GM18526 (cell line): ENCODE results near the gene IFI27L1.

Experiments used
- POLR2A ChIP-seq: IDR thresholded peaks from 3 replicates; pipeline ENCODE4 v1.6.1; 2011; ENCODE audit not compliant: insufficient read length; ENCODE audit errors: extremely low read depth

IFI27L1 gene

DNA sequence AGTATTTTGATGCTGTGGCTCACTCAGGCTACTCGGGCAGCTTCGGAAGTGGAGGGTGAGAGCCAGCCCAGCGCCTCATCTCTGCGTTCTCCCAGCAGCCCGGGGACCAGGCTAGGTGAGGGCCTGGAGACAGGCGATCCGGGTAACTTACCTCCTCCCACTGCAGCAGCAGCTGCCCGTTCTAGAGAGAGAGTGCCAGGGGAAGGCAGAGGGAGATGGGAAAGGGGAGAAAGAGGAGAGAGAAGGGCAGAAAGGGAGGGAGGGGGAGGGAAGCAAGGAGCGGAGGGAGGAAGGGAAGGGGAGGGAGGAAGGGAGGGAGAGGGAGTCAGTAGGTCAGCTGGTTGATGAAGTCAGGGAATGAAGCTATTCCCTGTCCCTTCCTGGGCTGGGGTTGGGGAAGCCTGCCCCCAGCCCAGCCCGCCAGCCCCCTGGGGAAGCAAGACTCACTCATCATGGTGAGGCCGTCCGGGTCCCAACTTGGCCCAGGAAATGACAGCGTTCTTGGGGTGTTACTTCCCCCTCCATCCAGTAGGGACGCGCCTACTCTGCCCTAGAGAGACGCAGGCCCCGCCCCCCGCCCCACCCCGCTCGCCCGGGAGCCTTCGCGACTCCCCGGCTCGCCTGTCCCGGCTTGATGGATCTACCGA, 48.1 kb downstream of the IFI27L1 start, which contains the start of gene IFI27L2:
IFI27L2 (minus strand) TSS at position 494 of the 647 bp plus-strand sequence; CDS start at position 454, 40 bp downstream.
- peak; percentile 70 for TF ChIP-seq POLR2A

DNA sequence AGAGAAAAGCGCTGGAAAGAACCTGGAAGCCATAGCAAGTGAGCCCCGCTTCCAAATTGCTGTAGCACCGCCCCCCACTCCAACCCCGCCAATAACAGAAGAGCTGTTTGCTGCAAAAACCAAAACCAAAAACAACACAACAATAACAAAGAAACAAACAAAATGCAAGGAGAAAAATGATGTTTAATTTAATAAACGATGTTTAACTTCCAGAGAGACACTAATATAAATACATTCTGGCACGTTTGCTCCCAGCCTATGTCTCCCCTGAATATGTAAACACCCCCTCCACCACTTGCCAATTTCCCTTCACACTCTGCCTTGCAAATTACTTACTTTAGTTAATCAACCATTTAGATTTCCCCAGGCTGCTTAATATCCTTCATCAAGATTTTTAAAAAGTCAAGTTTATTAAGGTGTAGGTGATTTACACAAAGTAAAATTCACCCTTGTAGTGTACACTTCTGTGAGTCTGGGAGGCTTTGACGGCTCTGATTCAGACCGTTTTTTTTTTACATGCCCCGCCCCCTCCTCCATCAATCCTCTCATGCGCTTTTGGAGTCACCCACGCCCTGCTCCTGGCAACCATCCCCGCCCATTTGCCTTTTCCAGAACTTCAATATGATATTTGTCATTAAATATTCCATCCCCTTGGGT, 48.8 kb downstream of the IFI27L1 start:
- TF ChIP-seq POLR2A = no peak

DNA sequence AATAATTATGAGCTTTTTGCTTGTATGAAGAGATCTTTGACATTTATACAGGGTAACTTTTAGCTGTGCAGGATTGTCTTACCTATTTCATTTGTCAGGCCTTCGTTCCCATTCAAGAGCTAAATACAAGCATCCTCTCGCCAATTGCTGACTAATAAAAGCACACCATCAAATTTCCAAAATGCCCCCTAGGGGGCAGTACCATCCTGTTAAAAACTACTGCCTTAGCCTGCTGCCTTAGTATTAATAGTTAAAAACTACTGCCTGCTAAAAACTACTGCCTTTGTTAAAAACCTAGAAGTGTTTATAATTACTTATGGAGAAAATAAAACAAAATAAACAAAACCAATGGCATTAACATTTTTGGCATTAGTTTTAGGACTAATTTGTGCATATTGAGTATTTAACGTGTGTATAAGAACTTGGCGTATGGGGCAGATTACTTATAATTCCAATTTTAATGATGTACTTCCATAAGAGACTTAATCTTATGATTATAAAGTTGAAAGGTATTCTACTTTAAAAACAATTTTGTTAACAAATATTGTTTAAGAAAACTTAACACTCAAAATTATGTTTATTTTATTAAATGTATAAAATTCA, 51.3 kb downstream of the IFI27L1 start:
- no peak for TF ChIP-seq POLR2A

DNA sequence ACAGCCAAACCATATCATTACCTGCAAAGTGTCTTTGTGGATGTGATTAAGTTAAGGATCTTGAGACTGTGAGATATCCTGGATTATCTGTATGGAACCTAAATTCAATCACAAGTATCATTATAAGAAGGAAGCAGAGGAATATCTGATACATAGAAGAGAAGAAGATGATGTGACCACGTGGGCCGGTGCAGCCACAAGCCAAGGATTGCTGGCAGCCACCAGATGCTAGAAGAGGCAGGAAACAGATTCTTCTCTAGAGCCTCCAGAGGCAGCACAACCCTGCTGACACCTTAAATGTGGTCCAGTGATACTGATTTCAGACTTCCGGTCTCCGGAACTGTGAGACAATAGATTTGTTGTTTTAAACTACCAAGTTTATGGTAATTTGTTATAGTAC, 54.4 kb downstream of the IFI27L1 start:
- no peak for TF ChIP-seq POLR2A

DNA sequence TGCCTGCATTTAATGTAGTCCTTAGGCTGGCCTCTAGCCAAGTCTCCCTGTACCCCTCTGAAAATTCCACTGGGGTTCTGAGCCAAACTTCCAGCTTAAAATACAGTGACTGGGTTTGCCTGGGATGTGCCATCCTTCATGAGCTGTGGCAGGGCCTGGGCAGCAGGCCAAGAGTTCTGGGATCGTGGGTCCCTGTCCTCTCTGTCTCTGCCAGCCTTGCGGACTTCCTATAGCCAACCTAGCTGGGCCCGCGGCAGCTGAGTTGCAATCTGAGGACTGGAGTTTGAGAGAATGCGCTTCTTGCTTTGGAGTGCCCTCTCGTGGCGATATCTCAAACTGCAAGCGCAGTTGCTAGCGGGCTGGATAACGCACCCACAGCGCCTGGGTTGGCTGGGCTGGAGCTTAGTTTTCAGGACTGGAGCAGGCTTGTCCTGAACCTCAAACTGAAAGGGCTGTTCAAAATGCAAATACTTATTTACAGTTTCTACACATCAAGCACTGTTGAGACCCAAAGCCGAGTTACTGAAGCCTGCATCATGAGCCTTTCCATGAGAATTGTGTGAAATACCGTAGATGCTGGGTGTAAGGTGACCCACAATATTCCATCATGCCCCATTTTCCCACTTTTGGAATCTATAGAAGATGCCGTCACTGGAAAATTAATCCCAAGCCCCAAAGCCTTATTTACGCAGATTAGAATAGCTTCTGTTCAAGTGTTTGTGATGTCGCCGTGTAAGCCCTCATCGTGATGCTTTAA, 55.6 kb downstream of the IFI27L1 start:
- no peak for TF ChIP-seq POLR2A

DNA sequence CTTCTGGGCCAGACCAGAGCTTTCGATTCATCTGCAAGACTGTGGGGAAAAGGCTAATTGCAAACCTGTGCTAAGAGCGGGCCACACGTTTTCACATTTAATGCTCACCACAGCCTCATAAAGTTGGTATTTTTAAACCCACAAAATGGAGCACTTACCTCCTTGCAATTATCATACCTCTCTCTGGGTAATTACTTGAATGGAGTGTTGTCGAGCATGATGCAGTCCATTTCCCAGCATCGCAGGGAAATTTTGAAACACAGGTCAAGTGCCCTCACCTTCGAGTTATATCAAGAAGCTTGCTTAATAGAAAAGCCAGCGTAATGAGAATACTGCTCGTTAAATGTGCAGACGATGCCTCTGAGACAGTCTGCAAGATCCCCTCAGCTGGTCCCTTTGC, 57.1 kb downstream of the IFI27L1 start:
- no peak for TF ChIP-seq POLR2A

DNA sequence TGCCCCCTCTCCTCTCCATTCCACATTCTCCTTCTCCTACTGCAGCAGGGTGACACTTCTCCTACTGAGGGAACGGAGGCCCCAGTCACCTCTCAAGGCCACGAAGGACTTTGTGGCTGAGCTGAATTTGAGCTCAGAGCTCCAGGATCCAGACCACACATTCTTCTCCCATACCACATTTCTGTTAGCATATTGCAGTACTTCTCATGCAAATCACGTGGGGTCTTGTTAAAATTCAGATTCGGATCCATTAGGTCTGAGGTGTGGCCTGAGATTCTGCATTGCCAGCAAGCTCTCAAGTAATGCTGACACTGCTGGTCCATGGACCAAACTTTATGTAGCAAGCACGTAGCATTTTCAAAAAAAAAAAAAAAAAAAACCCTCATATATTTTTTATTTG, 57.9 kb downstream of the IFI27L1 start:
- no peak for TF ChIP-seq POLR2A

DNA sequence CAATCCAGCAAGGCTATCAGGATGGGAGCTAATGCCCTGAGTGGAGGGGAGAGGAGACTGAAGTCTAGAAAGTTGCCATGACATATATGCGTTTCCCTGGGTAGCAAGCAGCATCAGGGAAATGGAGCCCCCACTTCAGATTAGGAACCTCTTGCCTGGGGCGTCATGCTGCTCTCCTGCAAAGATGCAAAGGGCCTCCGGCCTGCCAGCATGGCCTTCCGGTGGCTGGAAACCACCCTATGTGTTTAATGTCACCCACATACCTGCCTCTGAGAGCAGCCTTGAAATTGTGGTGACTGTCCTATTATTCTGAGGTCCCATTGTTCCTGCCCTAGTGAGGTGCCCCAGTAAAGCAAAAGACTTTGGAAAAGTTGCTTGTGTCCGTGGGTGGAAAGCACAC, 58.3 kb downstream of the IFI27L1 start:
- no peak for TF ChIP-seq POLR2A

DNA sequence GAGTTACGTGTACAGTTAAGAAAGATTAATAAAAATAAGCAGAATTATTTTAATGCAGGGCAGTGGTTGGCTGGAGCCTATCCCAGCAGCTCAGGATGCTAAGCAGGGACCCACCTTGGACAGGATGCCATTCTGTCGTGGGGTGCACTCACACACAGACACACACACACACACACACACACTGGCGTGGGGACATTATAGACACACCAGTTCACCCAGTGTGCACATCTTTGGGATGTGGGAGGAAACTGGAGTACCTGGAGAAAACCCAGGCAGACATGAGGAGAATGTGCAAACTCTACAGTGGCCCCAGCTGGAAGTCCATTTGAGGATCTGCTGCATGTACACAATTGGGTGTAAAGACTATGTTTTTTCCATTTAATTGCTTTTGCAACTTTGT, 61.1 kb downstream of the IFI27L1 start:
- TF ChIP-seq POLR2A = no peak

DNA sequence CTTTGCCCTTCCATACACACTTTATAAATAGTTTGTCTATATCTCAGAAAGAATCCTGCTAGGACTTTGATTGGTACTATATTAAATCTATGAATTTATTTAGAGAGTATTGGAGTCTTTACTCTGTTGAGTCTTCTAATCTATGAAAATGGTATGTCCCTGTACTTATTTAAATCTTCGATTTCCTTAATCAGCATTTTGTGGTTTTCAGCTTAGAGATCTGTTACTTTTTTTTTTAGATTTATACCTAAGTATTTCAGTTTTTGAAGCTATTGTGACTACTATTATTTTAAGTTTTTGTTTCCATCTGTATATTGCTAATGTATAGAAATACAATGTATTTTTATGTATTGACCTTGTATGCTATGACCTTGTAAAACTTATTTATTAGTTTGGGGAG, 61.7 kb downstream of the IFI27L1 start:
- no peak for TF ChIP-seq POLR2A

DNA sequence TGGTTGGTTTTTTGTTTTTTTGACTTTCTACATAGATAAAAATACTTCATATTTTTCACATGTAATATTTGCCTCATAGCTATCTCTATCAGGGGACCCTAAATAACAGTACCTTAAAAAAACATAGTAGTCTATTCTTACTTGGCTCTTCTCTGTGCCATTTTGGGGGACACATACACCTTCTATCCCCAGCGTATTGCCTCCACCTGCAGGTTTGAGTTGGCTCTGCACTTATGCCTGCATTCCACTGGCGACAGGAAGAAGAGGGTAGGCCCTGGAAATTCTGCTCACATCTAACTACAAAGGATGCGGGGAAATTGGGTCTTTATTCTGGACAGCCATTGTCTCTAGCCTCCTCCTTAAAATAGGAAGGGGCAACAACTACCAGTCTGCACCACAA, 62.1 kb downstream of the IFI27L1 start:
- TF ChIP-seq POLR2A = no peak

DNA sequence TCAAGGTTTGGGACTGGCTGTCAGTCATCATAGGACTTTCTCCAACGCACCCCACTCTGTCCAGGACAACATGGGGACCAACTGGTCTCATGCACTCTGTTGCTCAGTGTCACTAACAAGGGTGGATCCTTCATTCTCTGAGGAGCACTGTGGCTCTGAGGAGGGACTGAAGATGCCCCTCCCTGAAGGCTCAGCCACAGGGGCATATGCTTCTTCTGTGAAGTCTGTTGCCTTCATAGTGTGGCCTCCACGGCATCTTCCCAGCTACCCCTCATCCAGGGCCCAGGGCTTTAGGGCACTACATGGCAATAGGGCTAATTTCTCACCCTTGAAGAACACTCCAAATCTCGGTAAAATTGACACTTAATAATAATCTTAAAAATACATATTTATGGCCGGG, 62.6 kb downstream of the IFI27L1 start:
- no peak for TF ChIP-seq POLR2A

DNA sequence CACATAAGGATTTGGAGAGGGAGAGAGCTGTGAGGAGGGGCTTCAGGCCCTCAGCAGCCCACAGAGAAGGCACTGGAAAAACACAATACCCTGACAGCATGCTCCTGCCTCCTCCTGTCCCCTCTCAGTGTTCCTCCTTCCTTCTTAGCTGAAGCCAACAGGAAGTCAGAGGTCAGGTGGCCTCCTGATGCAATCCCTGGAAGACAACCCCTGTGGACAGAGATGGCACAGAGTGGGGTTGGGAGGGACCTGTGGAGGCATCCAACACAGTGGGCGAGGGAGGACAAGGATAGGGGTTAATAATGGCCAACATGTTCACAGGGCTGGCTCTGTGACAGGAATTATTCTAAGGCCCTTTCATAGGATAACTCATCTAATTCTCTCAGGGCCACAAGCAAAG, 63.7 kb downstream of the IFI27L1 start:
- no peak for TF ChIP-seq POLR2A

DNA sequence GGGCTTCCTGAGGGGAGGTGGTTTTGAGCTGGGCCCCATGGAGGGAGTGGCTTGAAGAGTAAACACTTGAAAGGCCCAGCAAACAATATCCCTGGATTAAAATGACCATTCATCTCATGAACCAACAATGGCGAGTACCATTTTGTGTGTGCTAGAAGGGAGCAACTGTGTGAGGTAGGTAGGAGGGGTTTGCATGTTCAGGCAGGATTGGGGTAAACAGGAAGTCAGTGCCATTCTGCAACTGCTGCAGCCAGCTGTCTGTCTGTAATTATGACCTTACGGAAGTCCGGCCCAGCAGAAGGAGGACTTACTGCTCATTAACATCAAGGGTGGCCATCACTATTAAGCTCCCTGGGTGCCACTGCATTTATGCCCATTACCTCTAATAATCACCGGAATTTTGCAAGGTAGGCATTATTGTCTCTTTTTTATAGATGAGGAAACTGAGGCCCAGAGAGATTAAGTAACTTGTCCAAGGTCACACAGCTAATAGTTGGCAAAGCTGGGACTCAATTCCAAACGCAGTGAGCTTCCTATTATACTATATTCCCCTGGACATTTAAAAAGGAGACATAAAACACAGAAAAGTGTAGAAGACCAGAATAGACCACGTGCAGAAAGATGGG, 64.9 kb downstream of the IFI27L1 start:
- no peak for TF ChIP-seq POLR2A
